SK-N-SH treated with all-trans-retinoic acid at 6 μM for 48 hours (cell line): ENCODE measurements around the gene ALDH3A1.

Experiments
- ATAC-seq: fragments of 200-7000 bp; cut with Tn5 transposase; 3 replicates; pipeline ENCODE4 v1.9.1; 2020; ENCODE audit warnings: mild to moderate bottlenecking, moderate library complexity
- BACH2 ChIP-seq: fragments of 250-450 bp; sonication (Bioruptor Pico); IDR thresholded peaks from 2 replicates; pipeline ENCODE4 v1.9.0; 2021; ENCODE audit warnings: mild to moderate bottlenecking, borderline replicate concordance
- CREB5 ChIP-seq: fragments of 250-450 bp; sonication (Bioruptor Pico); IDR thresholded peaks from 2 replicates; pipeline ENCODE4 v1.5.1; 2020; ENCODE audit warnings: low read depth, mild to moderate bottlenecking, moderate library complexity
- CSDC2 ChIP-seq: fragments of 250-450 bp; sonication (Bioruptor Pico); IDR thresholded peaks from 2 replicates; pipeline ENCODE4 v1.5.0; 2020; ENCODE audit warnings: mild to moderate bottlenecking, moderate library complexity
- CSRNP3 ChIP-seq: fragments of 250-450 bp; sonication (Bioruptor Pico); IDR thresholded peaks from 2 replicates; pipeline ENCODE4 v1.5.1; 2021; ENCODE audit warnings: mild to moderate bottlenecking, moderate library complexity
- ESRRG ChIP-seq: fragments of 250-450 bp; sonication (Bioruptor Pico); IDR thresholded peaks from 2 replicates; pipeline ENCODE4 v1.6.1; 2021; ENCODE audit warnings: mild to moderate bottlenecking
- GLIS3 ChIP-seq: fragments of 250-450 bp; sonication (Bioruptor Pico); IDR thresholded peaks from 2 replicates; pipeline ENCODE4 v1.5.0; 2020; ENCODE audit warnings: mild to moderate bottlenecking, moderate library complexity
- ISL1 ChIP-seq: fragments of 250-450 bp; sonication (Bioruptor Pico); IDR thresholded peaks from 2 replicates; pipeline ENCODE4 v2.1.2; 2022; ENCODE audit warnings: mild to moderate bottlenecking, moderate library complexity
- OSR1 ChIP-seq: fragments of 250-450 bp; sonication (Bioruptor Pico); IDR thresholded peaks from 2 replicates; pipeline ENCODE4 v1.8.0; 2022; ENCODE audit warnings: moderate library complexity, mild to moderate bottlenecking, inconsistent platforms
- PATZ1 ChIP-seq: fragments of 250-450 bp; sonication (Bioruptor Pico); IDR thresholded peaks from 2 replicates; pipeline ENCODE4 v1.8.0; 2020; ENCODE audit warnings: mild to moderate bottlenecking, moderate library complexity, borderline replicate concordance
- POU6F1 ChIP-seq: fragments of 250-450 bp; sonication (Bioruptor Pico); IDR thresholded peaks from 2 replicates; pipeline ENCODE4 v1.8.0; 2021; ENCODE audit warnings: low read depth, mild to moderate bottlenecking, moderate library complexity, borderline replicate concordance
- PPARA ChIP-seq: fragments of 250-450 bp; sonication (Bioruptor Pico); IDR thresholded peaks from 2 replicates; pipeline ENCODE4 v1.5.0; 2020; ENCODE audit warnings: mild to moderate bottlenecking, borderline replicate concordance
- RARB ChIP-seq: fragments of 250-450 bp; sonication (Bioruptor Pico); IDR thresholded peaks from 2 replicates; pipeline ENCODE4 v1.8.0; 2021; ENCODE audit warnings: mild to moderate bottlenecking, moderate library complexity
- SNAI2 ChIP-seq: fragments of 250-450 bp; sonication (Bioruptor Pico); IDR thresholded peaks from 2 replicates; pipeline ENCODE4 v1.5.0; 2020; ENCODE audit warnings: mild to moderate bottlenecking, moderate library complexity
- TCF4 ChIP-seq: fragments of 250-450 bp; sonication (Bioruptor Pico); IDR thresholded peaks from 2 replicates; pipeline ENCODE4 v1.8.0; 2021; ENCODE audit warnings: mild to moderate bottlenecking, moderate library complexity, borderline replicate concordance
- TSHZ2 ChIP-seq: fragments of 250-450 bp; sonication (Bioruptor Pico); IDR thresholded peaks from 2 replicates; pipeline ENCODE4 v1.5.0; 2020; ENCODE audit warnings: mild to moderate bottlenecking, moderate library complexity
- ZC3H10 ChIP-seq: fragments of 250-450 bp; sonication (Bioruptor Pico); IDR thresholded peaks from 2 replicates; pipeline ENCODE4 v1.5.1; 2021; ENCODE audit warnings: mild to moderate bottlenecking, moderate library complexity
- ZFP3 ChIP-seq: fragments of 250-450 bp; sonication (Bioruptor Pico); IDR thresholded peaks from 2 replicates; pipeline ENCODE4 v1.5.0; 2020; ENCODE audit warnings: mild to moderate bottlenecking, moderate library complexity
- ZFP30 ChIP-seq: fragments of 450-650 bp; formaldehyde crosslinking; IDR thresholded peaks from 2 replicates; pipeline ENCODE4 v1.5.0; 2022; ENCODE audit warnings: mild to moderate bottlenecking, moderate library complexity
- ZNF70 ChIP-seq: fragments of 450-650 bp; formaldehyde crosslinking; IDR thresholded peaks from 2 replicates; pipeline ENCODE4 v1.5.0; 2020; ENCODE audit warnings: mild to moderate bottlenecking, moderate library complexity
- ZNF8 ChIP-seq: fragments of 450-650 bp; formaldehyde crosslinking; IDR thresholded peaks from 2 replicates; pipeline ENCODE4 v1.5.0; 2020; ENCODE audit warnings: mild to moderate bottlenecking, moderate library complexity

Gene ALDH3A1

GRCh38 chr17:19743101-19744100 lies 4.7 kb downstream of the ALDH3A1 start:
- no peak for ATAC-seq
- no peak for TF ChIP-seq ZFP30 (CRISPR knock-in tag)
- no peak for TF ChIP-seq PPARA (CRISPR knock-in tag)
- no peak for TF ChIP-seq CSDC2 (CRISPR knock-in tag)
- TF ChIP-seq ZC3H10 (CRISPR knock-in tag), result no peak

- TF ChIP-seq OSR1 (CRISPR knock-in tag), result no peak
- no peak for TF ChIP-seq PPARA (CRISPR knock-in tag)
- no peak for TF ChIP-seq TCF4 (CRISPR knock-in tag)
- TF ChIP-seq CREB5, result no peak
- no peak for TF ChIP-seq ESRRG (CRISPR knock-in tag)
- no peak for TF ChIP-seq RARB (CRISPR knock-in tag)
- TF ChIP-seq ISL1, result no peak
- TF ChIP-seq POU6F1 (CRISPR knock-in tag), result no peak
- TF ChIP-seq SNAI2, result no peak
- TF ChIP-seq ZNF70 (CRISPR knock-in tag), result no peak
- TF ChIP-seq PATZ1, result no peak
- TF ChIP-seq ZFP3 (CRISPR knock-in tag), result no peak
- TF ChIP-seq BACH2 (CRISPR knock-in tag), result no peak
- no peak for ATAC-seq
Observed at GRCh38 chr17:19742495-19742894, 5.6 kb downstream of the ALDH3A1 start.

- no peak for TF ChIP-seq PPARA (CRISPR knock-in tag)
- ATAC-seq, result no peak
Observed at GRCh38 chr17:19741832-19742457, 6.2 kb downstream of the ALDH3A1 start.

GRCh38 chr17:19740933-19741332 lies 7.2 kb downstream of the ALDH3A1 start:
- no peak for ATAC-seq
- TF ChIP-seq GLIS3 (no peak), CSRNP3 (CRISPR knock-in tag) (no peak), ZFP30 (CRISPR knock-in tag) (no peak), TSHZ2 (CRISPR knock-in tag) (no peak), ZFP3 (CRISPR knock-in tag) (no peak), TCF4 (CRISPR knock-in tag) (no peak), CREB5 (no peak), ZNF70 (CRISPR knock-in tag) (no peak), POU6F1 (CRISPR knock-in tag) (no peak), ZNF8 (CRISPR knock-in tag) (no peak), ESRRG (CRISPR knock-in tag) (no peak)
